Stimulated activated naive B cell treated with anti-CD40 and anti-IgM and Interleukin-4, amounts not matched to agents 10 μg/mL and 1 μg/mL and 100 μg/mL, for 72 hours (primary cell): ENCODE measurements around the gene PLEKHB1.
"Not testable (repeated sequence)": the region's sequence is repeated elsewhere in the genome, so short reads cannot be mapped to it uniquely, and the experiment has no call there.

Experiments
- ATAC-seq, 2 donors: fragments of 150-1000 bp; cut with Tn5 transposase; replicated peaks; 2 replicates each; pipeline ENCODE4 v1.10.0; 2021; ENCODE audit warnings: moderate library complexity in 1 of 2
- DNase-seq: peaks from one replicate; pipeline ENCODE4 v3.0.0; 2021
- H3K27ac Mint-ChIP-seq: one replicate; pipeline ENCODE4 v1.8.0; 2022; ENCODE audit warnings: mild to moderate bottlenecking, mixed read lengths
- H3K27me3 Mint-ChIP-seq, 2 donors: one replicate each; pipeline ENCODE4 v1.8.0; 2022; ENCODE audit warnings: mixed read lengths in 2 of 2
- H3K36me3 Mint-ChIP-seq, 2 donors: one replicate each; pipeline ENCODE4 v1.8.0; 2022; ENCODE audit warnings: mixed read lengths in 2 of 2, mild to moderate bottlenecking in 1 of 2
- H3K4me1 Mint-ChIP-seq, 2 donors: one replicate each; pipeline ENCODE4 v1.8.0; 2022; ENCODE audit warnings: mixed read lengths in 2 of 2, mild to moderate bottlenecking in 1 of 2
- H3K4me3 Mint-ChIP-seq, 2 donors: one replicate each; pipeline ENCODE4 v1.8.0; 2022; ENCODE audit warnings: mild to moderate bottlenecking in 2 of 2, mixed read lengths in 2 of 2, moderate library complexity in 1 of 2
- H3K9me3 Mint-ChIP-seq, 2 donors: one replicate each; pipeline ENCODE4 v1.8.0; 2022; ENCODE audit warnings: mixed read lengths in 2 of 2, mild to moderate bottlenecking in 1 of 2

PLEKHB1 gene

DNA sequence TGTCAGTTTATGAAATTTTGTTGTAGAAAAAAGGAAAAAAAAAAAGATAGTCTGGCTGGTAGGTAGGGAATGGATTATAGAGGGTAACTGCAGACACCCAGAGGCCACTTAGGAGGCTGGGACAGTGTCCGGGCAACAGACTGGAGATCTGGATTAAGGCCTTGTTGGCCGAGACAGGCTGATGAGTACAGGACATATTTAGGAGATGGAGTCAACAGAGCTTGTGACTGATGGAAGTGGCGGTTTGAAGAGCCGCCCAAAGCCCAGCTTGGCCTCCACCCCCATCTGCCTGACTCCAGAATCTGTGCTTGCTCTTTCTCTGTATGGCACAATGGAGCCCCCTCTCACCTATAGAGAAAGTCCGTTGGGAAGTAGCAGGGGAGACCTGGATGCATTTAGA is 7.6 kb downstream of the PLEKHB1 start:
- DNase-seq, result no peak
- Mint-ChIP-seq H3K9me3 (no peaks in the 10 kb centered on the region), H3K27ac (no peak overlapping the region), H3K4me3 (no peak overlapping the region), H3K27me3 (no peaks in the 10 kb centered on the region), H3K4me1 (no peaks in the 10 kb centered on the region), H3K36me3 (no peaks in the 10 kb centered on the region)
- no peak for ATAC-seq

DNA sequence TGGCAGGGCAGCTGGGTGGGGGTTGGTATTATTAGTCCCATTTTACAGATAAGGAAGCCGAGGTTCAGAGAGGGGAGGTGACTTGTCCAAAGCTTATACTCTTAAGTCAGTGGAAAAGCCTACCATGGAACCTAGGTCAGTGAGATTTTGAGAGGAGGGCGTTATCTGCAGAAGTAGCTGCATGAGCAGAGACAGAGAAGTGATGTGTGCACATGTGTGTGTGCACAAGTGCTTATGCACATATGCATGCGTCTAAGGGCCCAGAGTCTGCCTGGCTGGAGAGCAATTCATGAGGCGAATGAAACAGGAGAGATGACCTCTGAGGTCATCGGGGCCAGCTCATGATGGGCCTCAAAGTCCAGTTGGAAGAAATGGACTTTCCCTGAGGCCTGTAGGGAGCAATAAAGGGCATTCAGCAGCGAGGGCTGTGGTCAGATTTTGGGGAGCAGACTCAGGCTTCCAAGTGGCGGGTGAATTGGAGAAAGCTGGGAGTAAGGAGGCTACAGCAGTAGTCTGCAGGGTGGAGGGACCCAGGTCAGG is 8.2 kb downstream of the PLEKHB1 start:
- H3K4me3 Mint-ChIP-seq, result no peak overlapping the region
- H3K9me3 Mint-ChIP-seq, result no peaks in the 10 kb centered on the region
- no peaks in the 10 kb centered on the region for H3K4me1 Mint-ChIP-seq
- no peaks in the 10 kb centered on the region for H3K27me3 Mint-ChIP-seq
- H3K27ac Mint-ChIP-seq, result no peak overlapping the region
- no peaks in the 10 kb centered on the region for H3K36me3 Mint-ChIP-seq
- DNase-seq (no peak), ATAC-seq (no peak)

- H3K4me1 Mint-ChIP-seq, result peaks cover 0 to 2% of the 10 kb centered on the region in 2 donors
- no peaks in the 10 kb centered on the region for H3K36me3 Mint-ChIP-seq
- H3K27me3 Mint-ChIP-seq, result peaks cover 0 to 6% of the 10 kb centered on the region in 2 donors
- no peak overlapping the region for H3K27ac Mint-ChIP-seq
- H3K4me3 Mint-ChIP-seq, result no peak overlapping the region
- no peak for ATAC-seq
- no peaks in the 10 kb centered on the region for H3K9me3 Mint-ChIP-seq
- no peak for DNase-seq
These were observed 9.3 kb downstream of the PLEKHB1 start for GRCh38 chr11:73655686-73656085.

GRCh38 chr11:73656985-73657384 is 10.6 kb downstream of the PLEKHB1 start:
- Mint-ChIP-seq H3K4me1 (peaks cover 4 to 9% of the 10 kb centered on the region in 2 donors), H3K27me3 (peaks cover 9 to 16% of the 10 kb centered on the region in 2 donors), H3K27ac (no peak overlapping the region), H3K36me3 (no peaks in the 10 kb centered on the region), H3K9me3 (no peaks in the 10 kb centered on the region), H3K4me3 (no peak overlapping the region)
- no peak for ATAC-seq
- DNase-seq, result no peak

DNA sequence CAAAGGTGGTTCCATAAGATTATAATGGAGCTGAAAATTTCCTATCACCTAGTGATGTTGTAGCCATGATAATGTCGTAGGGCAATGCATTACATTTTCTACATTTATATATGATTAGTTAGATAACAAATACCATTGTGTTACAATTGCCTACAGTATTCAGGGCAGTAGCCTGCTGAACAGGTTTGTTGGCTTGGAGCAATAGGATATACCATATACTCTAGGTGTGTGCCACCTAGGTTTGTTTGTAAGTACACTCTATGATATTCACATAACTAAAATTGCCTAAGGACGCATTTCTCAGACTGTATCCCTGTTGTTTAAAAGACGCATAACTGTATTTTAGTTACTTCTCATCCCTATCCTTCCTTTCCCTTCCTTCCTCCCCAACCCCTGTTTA is 13.6 kb downstream of the PLEKHB1 start:
- DNase-seq (no peak), ATAC-seq (no peak)
- Mint-ChIP-seq H3K4me1 (peaks cover 6 to 9% of the 10 kb centered on the region in 2 donors), H3K27me3 (peaks cover 9 to 16% of the 10 kb centered on the region in 2 donors), H3K27ac (no peak overlapping the region), H3K36me3 (no peaks in the 10 kb centered on the region), H3K9me3 (no peaks in the 10 kb centered on the region), H3K4me3 (peak overlapping the region in 1 of 2 donors; percentile 78)

DNA sequence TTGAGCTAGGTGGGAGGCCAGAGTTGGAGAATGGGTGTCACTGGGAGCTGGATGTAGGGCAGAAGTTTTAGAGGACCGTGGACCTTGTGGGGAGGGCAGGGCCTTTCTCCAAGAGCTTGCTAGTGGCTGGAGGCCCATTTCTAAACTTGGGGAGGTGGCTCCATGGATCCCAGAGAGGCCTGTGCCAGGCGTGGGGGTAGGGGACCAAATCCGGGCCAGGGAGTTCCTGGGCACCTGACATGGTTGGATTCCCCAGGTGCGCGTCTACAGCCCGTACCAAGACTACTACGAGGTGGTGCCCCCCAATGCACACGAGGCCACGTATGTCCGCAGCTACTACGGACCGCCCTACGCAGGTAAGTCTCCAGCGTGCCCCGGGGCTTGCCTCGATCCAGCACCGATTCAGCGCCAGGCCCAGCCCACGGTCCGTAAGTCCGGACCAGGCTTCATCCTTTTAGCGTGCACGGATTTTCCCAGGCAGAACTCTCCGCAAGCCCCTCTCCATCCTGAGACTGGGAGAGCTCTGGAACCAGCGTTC is 14.2 kb downstream of the PLEKHB1 start:
- peaks cover 6 to 9% of the 10 kb centered on the region in 2 donors for H3K4me1 Mint-ChIP-seq
- no peaks in the 10 kb centered on the region for H3K36me3 Mint-ChIP-seq
- peak; percentile 35 to 45 for ATAC-seq
- no peaks in the 10 kb centered on the region for H3K9me3 Mint-ChIP-seq
- peaks cover 9 to 16% of the 10 kb centered on the region in 2 donors for H3K27me3 Mint-ChIP-seq
- no peak for DNase-seq
- peak overlapping the region; percentile 69 to 78 for H3K4me3 Mint-ChIP-seq
- H3K27ac Mint-ChIP-seq, result no peak overlapping the region

GRCh38 chr11:73661035-73661628 is 14.8 kb downstream of the PLEKHB1 start:
- Mint-ChIP-seq H3K9me3 (no peaks in the 10 kb centered on the region), H3K27ac (peak overlapping the region; percentile 11), H3K4me3 (peak overlapping the region; percentile 69 to 78), H3K27me3 (peaks cover 9 to 16% of the 10 kb centered on the region in 2 donors), H3K36me3 (no peaks in the 10 kb centered on the region), H3K4me1 (peaks cover 6 to 9% of the 10 kb centered on the region in 2 donors)
- peak; percentile 78 for DNase-seq
- peak; percentile 93 for ATAC-seq

GRCh38 chr11:73662445-73663157 is 16.2 kb downstream of the PLEKHB1 start:
- Mint-ChIP-seq H3K4me1 (peaks cover 6 to 9% of the 10 kb centered on the region in 2 donors), H3K9me3 (no peaks in the 10 kb centered on the region), H3K27ac (peak overlapping the region; percentile 42), H3K4me3 (no peak overlapping the region), H3K36me3 (peaks cover 3 to 4% of the 10 kb centered on the region in 2 donors), H3K27me3 (peaks cover 9 to 16% of the 10 kb centered on the region in 2 donors)
- DNase-seq, result no peak
- no peak for ATAC-seq

- H3K9me3 Mint-ChIP-seq, result no peaks in the 10 kb centered on the region
- peaks cover 3 to 4% of the 10 kb centered on the region in 2 donors for H3K36me3 Mint-ChIP-seq
- ATAC-seq (no peak), DNase-seq (no peak)
- peaks cover 9 to 16% of the 10 kb centered on the region in 2 donors for H3K27me3 Mint-ChIP-seq
- peaks cover 6 to 9% of the 10 kb centered on the region in 2 donors for H3K4me1 Mint-ChIP-seq
- no peak overlapping the region for H3K27ac Mint-ChIP-seq
- H3K4me3 Mint-ChIP-seq, result no peak overlapping the region
These were observed 17.5 kb downstream of the PLEKHB1 start for GRCh38 chr11:73663604-73664495.

- DNase-seq (no peak), ATAC-seq (no peak)
- Mint-ChIP-seq H3K9me3 (no peaks in the 10 kb centered on the region), H3K27me3 (peaks cover 9 to 16% of the 10 kb centered on the region in 2 donors), H3K4me3 (no peak overlapping the region), H3K4me1 (peaks cover 6 to 9% of the 10 kb centered on the region in 2 donors), H3K36me3 (peaks cover 3 to 4% of the 10 kb centered on the region in 2 donors), H3K27ac (no peak overlapping the region)
These were observed 18.5 kb downstream of the PLEKHB1 start for GRCh38 chr11:73664877-73665276.

DNA sequence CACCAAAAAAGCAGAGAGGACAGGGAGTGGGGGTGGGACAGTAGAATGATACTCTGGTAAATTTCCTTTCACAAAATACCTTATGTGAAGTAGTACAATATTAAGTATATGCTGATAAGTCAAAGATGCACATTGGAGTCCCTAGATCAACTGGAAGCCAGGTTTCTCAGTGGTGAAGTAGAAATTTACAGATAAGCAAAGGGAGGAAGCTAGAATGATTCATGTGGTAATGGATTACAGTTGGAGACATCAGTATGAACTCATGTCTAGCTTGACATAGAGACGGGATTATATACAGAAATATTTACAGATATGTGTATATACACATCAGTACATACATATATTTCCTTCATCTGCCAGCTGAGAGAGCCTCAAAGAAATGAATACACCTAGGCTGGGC is 21.5 kb downstream of the PLEKHB1 start:
- Mint-ChIP-seq H3K4me3 (no peak overlapping the region), H3K27ac (no peak overlapping the region), H3K27me3 (no peaks in the 10 kb centered on the region), H3K4me1 (peaks cover 0 to 2% of the 10 kb centered on the region in 2 donors), H3K9me3 (no peaks in the 10 kb centered on the region), H3K36me3 (peaks cover 5 to 7% of the 10 kb centered on the region in 2 donors)
- ATAC-seq, result no peak
- no peak for DNase-seq

DNA sequence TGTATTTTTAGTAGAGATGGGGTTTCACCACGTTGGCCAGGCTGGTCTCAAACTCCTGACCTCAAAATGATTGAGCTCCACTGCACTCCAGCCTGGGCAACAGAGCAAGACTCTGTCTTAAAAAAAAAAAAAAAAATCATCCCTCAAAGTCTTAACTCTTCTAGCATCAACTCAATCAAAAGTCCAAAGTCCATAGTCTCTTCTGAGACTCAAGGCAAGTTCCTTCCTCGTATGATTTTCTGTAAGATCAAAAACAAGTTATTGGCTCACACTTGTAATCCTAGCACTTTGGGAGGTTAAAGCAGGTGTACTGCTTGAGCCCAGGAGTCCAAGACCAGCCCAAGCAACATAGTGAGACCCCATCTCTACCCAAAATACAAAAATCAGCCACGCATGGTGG is 24.4 kb downstream of the PLEKHB1 start:
- Mint-ChIP-seq H3K36me3 (peaks cover 13 to 16% of the 10 kb centered on the region in 2 donors), H3K4me1 (no peaks in the 10 kb centered on the region), H3K9me3 (no peaks in the 10 kb centered on the region), H3K27ac (no peak overlapping the region), H3K27me3 (no peaks in the 10 kb centered on the region), H3K4me3 (no peak overlapping the region)
- DNase-seq (no peak), ATAC-seq (no peak)

GRCh38 chr11:73671701-73672100 is 25.3 kb downstream of the PLEKHB1 start:
- no peak for ATAC-seq
- H3K27ac Mint-ChIP-seq, result no peak overlapping the region

GRCh38 chr11:73676552-73676951 is 30.2 kb downstream of the PLEKHB1 start:
- H3K4me1 Mint-ChIP-seq, H3K27ac Mint-ChIP-seq, ATAC-seq, H3K9me3 Mint-ChIP-seq, DNase-seq, H3K4me3 Mint-ChIP-seq, H3K27me3 Mint-ChIP-seq: not testable (repeated sequence)
- H3K36me3 Mint-ChIP-seq, result peaks cover 19 to 33% of the 10 kb centered on the region in 2 donors

More at GRCh38 chr11:73671701-73672100, 25.3 kb downstream of the PLEKHB1 start:
- peaks cover 16 to 19% of the 10 kb centered on the region in 2 donors for H3K36me3 Mint-ChIP-seq
- H3K4me1 Mint-ChIP-seq, result no peaks in the 10 kb centered on the region
- DNase-seq, result no peak
- H3K27me3 Mint-ChIP-seq, result no peaks in the 10 kb centered on the region
- no peaks in the 10 kb centered on the region for H3K9me3 Mint-ChIP-seq
- H3K4me3 Mint-ChIP-seq, result no peak overlapping the region
